ENCODE measurements around the gene PGA3.
"Not testable (repeated sequence)": the region's sequence is repeated elsewhere in the genome, so short reads cannot be mapped to it uniquely, and the experiment has no call there.

Gene PGA3

DNA sequence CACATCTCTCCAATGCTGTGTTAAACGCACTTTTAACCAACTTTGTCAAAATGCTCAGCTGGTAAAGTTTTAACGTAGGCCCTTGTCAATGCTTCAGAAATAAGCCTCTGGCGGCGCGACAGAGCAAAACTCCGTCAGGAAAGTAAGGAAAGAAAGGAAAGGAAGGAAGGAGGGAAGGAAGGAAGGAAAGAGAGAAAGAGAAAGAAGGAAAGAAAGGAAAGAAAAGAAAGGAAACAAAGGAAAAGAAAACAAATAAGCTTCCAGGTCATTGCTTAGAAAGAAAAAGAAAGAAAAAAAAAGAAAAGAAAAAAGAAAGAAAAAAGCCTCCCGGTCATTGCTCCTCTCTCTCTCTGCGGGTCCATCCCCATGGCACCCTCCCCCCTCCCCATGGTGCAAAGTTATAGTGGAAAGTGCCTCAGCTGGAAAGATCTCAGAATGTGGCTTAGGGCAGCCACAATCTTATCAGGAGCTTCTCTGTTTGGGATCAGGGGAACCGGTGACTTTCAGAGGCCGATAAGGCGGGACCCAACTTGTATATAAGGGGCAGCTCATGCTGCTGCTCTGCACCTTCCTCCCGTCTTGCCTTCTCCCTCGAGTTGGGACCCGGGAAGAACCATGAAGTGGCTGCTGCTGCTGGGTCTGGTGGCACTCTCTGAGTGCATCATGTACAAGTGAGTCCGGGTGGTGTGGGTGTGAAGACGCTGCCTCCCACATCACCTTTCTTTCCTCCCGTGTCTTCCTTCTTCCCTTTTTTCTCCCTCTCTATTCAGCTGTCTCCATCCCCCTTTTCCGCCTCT, at the start of gene PGA3:
Gene PGA3 (plus strand): TSS at position 566 of the 797 bp plus-strand sequence. CDS start 50 bp downstream, at position 616.
- CTCF ChIA-PET; POLR2A ChIA-PET (ENCODE audit: low non-redundant PET); H3K27ac ChIP-seq; DNase-seq (ENCODE audit: low spot score): not testable (repeated sequence)

DNA sequence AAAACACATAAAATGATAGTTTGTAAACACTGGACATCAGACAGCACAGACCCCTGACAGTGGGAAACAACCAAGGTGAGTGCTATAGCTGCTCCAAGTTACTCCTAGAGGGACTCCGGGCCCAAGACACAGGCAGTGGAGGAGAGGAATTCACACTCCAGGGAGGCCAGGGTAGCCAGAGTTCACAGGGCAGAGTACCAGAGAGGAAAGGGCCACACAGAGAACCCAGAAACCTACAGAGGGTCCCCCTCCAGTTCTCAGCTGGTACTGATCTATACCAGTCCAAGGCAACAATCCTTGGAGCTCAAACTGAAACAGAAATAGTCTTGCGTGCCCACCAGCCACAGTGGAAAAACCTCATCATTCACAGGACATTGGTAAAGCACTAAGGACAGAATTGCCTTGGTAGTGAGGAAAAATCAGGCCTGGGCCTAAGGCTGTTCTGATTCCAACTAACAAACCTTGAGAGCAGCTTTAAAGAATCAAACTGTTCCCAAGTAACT, 49.7 kb upstream of the PGA3 start:
- POLR2A ChIA-PET (ENCODE audit: low non-redundant PET) = no interaction called here
- CTCF ChIA-PET = interaction anchor here (0.5 to 1.4 kb wide), 3 partner anchors 24 to 1345 kb away, joined by 3 to 4 read pairs (median 3); no protein-coding TSS in a partner anchor

DNA sequence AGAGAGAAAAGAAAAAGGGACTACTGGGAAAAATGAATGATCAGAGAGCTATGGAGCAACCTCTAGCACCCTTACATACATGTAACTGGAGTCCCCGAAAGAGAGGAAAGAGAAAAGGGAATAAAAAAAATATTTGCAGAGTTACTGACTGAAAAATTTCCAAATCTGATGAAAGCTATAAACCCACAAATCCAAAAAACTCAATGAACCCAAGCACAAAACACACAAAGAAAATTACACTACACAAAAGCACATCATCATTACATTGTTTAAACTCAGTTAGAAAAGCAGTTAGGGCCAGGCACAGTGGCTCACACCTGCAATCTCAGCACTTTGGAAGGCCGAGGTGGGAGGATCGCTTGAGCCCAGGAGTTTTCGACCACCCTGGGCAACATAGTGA, 48.8 kb upstream of the PGA3 start:
- TF ChIP-seq, protein P1, sequence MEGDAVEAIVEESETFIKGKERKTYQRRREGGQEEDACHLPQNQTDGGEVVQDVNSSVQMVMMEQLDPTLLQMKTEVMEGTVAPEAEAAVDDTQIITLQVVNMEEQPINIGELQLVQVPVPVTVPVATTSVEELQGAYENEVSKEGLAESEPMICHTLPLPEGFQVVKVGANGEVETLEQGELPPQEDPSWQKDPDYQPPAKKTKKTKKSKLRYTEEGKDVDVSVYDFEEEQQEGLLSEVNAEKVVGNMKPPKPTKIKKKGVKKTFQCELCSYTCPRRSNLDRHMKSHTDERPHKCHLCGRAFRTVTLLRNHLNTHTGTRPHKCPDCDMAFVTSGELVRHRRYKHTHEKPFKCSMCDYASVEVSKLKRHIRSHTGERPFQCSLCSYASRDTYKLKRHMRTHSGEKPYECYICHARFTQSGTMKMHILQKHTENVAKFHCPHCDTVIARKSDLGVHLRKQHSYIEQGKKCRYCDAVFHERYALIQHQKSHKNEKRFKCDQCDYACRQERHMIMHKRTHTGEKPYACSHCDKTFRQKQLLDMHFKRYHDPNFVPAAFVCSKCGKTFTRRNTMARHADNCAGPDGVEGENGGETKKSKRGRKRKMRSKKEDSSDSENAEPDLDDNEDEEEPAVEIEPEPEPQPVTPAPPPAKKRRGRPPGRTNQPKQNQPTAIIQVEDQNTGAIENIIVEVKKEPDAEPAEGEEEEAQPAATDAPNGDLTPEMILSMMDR (conservative IDR thresholded peaks at IDR 0.05; ENCODE audit: low read depth) = no peak
- no peak for DNase-seq (ENCODE audit: low spot score)
- H3K27ac ChIP-seq = no peak overlapping the region
- ChIA-PET CTCF (interaction anchor here (0.7 to 1.4 kb wide), 3 partner anchors 25 to 1344 kb away, joined by 3 to 4 read pairs (median 3); no protein-coding TSS in a partner anchor), POLR2A (ENCODE audit: low non-redundant PET) (no interaction called here)

More for the DNA sequence above, 49.7 kb upstream of the PGA3 start:
- H3K27ac ChIP-seq = peak overlapping the region; percentile 82
- TF ChIP-seq, protein P1 (conservative IDR thresholded peaks at IDR 0.05; ENCODE audit: low read depth) = no peak
- no peak for DNase-seq (ENCODE audit: low spot score)

DNA sequence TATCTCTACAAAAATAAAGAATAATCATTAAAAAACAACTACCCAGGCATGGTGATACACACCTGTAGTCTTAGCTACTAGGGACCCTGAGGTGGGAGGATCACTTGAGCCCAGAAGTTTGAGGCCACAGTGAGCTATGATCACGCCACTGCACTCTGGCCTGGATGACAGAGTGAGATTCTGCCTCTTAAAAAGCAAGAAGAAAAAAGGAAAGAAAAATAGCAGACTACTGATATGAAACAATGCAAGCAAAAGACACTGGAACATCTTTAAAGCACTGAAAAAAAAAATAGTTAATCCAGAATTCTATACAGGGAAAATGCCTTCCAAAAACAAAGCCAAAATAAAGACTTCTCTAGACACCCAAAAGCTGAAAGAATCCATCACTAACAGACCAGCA, 48.0 kb upstream of the PGA3 start:
- POLR2A ChIA-PET (ENCODE audit: low non-redundant PET) = no interaction called here
- TF ChIP-seq, protein P1 (conservative IDR thresholded peaks at IDR 0.05; ENCODE audit: low read depth) = no peak
- no peak overlapping the region for H3K27ac ChIP-seq
- DNase-seq (ENCODE audit: low spot score) = no peak
- CTCF ChIA-PET = interaction anchor here (0.7 kb wide), 1 partner anchor 90 kb away, joined by 5 read pairs; no protein-coding TSS in a partner anchor

DNA sequence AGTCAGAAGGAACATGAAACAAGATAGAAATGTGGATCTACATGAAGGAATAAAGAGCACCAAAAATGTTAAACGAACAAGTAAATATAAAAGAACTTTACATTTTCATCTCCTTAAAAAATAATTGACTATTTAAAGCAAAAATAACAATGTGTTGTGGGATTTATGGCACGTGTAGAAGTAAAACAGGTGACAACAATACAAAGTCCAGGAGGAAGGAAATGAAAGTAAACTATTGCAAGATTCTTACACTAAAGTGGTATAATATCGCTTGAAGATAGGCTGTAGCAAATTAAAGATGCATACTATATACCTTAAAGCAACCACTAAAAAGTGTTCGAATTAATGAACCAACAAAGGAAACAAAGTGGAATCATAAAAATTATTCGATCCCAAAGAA, 47.6 kb upstream of the PGA3 start:
- CTCF ChIA-PET = no interaction called here
- no peak for DNase-seq (ENCODE audit: low spot score)
- POLR2A ChIA-PET (ENCODE audit: low non-redundant PET) = no interaction called here
- TF ChIP-seq, protein P1 (conservative IDR thresholded peaks at IDR 0.05; ENCODE audit: low read depth) = no peak
- H3K27ac ChIP-seq = no peak overlapping the region

DNA sequence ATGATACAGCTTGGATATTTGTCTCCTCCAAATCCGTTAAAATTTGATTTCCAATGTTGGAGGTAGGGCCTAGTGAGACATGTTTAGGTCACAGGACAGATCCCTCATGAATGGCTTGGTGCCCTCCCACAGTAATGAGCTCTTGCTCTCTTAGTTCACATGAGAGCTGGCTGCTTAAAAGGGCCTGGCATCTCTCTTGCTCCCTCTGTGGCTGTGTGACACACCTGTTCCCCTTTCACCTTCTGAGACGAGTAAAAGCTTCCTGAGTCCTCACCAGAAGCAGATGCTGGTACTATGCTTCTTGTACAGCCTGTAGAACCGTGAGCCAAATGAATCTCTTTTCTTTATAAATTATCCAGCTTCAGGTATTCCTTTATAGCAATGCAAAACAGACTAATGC, 45.6 kb upstream of the PGA3 start:
- POLR2A ChIA-PET (ENCODE audit: low non-redundant PET) = no interaction called here
- CTCF ChIA-PET = interaction anchor here (0.6 to 1.0 kb wide), 2 partner anchors 96 to 949 kb away, joined by 3 read pairs; no protein-coding TSS in a partner anchor
- H3K27ac ChIP-seq = no peak overlapping the region
- TF ChIP-seq, protein P1 (conservative IDR thresholded peaks at IDR 0.05; ENCODE audit: low read depth) = no peak
- no peak for DNase-seq (ENCODE audit: low spot score)
